T-helper 2 cell treated with Interferon-gamma antibody and Interleukin-4, amounts not matched to agents 100 ng/mL and 5 ng/mL, for 36 hours (primary cell): ENCODE results near the gene POMT1. TPM values are rescaled to one million over a fixed set of nuclear protein-coding genes. Genes with fewer than 3 reads are reported as not detected.

Experiments
- intact Hi-C: fragments of 100-400 bp; cut with micrococcal nuclease; formaldehyde crosslinking; loops from one replicate; pipeline ENCODE4 v1.15.1; 2023
- total RNA-seq: library from RNA; stranded (reverse); gene quantifications from 2 replicates; pipeline ENCODE4 v1.2.3, GENCODE V29; 2022

Gene POMT1
- total RNA-seq, 1 donor from 2014 or later = 36.5 TPM

DNA sequence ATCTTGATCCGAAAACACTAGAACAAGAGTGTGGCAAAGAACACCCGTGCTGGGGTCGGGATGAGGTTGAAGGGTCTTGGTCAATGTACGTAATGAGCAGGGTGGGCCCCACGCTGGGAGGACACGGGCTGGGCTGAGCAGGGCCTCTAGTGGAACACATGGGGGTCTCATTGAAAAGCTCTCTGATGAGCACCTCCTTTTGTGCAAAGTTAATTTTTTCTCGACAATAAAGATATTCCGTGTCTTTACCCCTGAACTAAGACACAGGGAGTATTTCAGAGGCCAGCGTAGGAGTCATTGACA, 20.3 kb downstream of the POMT1 start:
- intact Hi-C loops = no loop called here

DNA sequence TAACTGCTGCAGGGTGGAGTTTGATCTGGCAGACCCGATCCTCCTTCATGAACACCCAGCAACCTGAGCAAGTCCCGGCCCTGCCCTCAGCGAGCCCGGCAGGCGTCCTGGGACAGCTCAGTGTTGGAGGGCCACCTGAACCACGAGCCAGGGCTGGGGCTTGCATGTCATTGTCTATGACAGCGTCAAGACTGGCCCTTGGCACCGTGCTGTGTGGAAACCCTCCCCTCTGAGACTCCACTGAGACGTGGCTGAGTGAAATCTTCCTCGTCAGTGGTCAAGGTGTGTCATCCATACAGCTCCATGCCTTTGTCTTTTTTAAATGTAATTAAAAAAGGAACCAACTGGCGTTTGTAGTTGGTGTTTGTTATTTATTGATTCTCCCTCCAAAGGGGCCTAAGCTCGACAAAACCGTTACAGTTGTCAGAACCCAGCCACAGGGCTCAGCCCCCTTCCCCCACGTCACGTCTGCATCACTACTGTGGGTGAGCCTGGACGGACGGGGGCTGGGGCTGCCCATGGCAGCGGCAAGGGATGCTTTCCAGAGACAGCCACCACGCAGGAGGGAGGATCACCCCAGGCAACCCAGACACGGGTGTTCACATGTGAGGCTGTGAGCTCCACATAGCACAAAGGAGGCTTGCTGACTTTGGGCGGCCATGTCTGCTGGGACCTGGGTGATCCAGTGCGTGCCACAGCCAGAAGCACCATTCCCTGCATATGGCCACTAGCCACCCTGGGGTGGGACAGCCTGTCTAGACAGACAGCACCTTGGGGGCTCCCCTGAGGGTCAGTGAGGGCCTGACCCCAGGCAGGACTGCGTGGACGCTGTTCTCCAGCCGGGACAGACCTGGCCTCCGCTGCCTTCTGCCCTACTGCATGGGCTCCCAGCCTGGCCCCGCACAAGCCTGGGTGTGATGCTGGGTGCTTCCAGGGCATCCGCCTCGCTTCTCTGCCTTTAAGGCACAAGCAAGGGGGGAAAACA, 21.0 kb downstream of the POMT1 start:
- intact Hi-C loops = no loop called here

DNA sequence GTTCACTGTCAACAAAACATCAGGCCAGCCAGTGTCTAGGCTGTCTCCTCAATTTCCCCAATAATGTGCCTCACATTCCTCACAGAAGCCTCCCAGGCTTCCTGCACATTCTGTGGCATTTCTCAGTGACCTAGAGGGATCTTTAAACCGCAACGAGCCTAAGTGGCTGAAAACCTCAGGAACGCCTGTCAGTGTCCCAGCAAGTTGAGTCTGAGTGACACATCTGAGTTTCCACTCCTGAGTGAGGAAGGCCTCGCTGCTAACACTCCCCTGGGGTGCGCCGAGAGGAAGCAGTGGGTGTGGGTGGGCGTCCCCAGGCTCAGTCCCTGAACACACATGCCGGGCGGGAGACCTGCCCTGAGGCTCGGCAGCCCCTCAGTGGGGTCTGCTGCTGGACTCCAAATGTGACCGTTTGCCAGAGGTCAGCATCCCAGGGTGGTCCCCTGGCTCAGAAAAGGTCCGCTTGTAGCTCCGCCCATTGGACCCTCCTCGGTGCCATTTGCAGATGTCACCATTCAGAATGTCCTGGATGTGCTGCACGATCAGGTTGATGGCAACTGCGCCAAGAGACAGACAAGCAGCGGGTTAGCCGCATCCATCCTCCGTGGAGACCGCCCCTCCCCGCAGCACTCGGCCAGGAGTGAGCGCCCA, 22.1 kb downstream of the POMT1 start:
- intact Hi-C loops = no loop called here

DNA sequence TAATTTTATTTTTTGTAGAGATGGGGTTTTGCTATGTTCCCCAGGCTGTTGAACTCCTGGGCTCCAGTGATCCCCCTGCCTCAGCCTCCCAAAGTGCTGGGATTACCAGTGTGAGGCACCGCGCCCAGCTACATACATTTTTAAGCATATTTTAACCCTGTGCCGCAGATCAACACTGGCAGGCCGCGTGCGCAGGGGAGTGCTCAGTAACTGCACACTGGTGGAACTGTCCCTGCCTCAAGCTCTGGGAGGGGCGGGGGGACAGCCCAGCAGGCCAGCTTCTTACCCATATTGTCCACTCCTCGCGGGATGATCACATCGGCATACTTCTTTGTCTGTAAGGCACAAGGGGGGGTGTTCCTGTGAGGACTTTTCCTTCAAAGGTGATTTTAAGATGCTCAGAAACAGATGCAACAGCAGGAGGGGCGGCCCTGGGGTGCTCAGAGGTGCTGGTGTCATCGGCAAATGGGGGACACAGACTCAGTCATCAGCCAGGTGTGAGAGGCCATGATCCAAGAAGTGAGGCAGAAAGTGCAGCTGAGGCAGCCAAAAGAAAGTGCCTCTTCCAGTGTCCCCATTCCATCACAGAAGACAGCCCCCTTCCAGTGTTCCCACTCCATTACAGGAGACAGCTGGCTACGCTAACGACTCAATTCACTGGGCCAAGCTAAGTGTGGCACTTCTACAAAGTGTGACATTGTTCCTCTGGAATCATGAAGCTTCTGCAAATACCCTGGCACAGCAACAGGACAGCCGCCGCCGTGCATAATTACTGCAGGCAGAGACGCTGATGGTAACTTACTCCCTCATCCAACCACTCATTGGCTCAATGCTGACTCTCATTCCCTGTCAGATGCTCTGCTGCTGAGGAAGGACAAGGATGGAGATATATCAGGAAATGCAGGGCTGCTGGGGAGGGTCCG, 23.2 kb downstream of the POMT1 start:
- intact Hi-C loops = no loop called here

DNA sequence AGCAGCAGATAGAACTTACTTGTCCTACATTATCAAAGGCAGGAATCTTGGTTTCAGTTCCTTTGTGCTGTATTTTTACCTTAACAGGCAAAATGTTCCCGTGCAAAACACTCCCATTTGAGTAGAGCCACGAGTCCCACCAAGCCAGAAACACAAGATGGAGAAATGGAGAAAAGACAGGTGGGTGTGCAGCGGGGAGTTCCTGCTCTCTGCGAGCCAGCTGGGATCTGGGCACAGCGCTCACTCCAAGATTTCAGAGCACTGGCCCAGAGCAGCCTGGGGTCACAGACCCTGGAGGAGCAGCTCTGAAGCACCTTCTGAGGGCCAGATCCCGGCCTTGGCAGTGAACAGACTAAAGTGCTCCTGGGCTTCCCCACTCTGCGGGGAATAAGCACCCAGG, 25.5 kb downstream of the POMT1 start:
- intact Hi-C loops = no loop called here

DNA sequence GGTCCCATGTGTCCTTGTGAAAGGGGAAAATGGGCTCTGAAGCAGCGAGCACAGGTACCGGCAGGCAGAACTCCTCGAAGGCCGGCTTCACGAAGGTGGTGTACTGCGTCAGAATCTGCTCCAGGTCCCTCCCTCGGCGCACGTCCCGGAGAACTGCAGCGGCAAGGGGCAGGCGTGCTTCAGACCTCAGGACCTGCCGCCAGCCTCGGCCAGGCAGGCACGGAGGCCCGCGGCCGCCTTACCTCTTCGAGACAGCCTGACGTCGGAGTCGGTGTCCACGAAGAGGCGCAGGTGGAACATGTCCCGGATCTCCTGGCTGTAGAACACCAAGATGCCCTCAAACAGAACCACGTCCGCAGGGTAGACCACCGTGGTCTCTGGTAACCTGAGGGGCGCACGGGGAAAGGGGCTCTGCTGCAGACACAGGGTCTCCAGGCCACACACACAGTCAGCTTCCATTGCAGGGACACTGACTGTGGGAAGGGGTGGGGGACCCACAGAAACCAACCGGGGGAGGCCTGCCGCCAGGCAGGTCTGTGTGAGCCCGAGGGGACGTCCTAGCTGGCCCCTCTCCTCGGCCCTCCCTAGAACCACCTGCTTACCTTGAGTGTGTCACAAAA, 26.3 kb downstream of the POMT1 start:
- intact Hi-C loops = no loop called here

DNA sequence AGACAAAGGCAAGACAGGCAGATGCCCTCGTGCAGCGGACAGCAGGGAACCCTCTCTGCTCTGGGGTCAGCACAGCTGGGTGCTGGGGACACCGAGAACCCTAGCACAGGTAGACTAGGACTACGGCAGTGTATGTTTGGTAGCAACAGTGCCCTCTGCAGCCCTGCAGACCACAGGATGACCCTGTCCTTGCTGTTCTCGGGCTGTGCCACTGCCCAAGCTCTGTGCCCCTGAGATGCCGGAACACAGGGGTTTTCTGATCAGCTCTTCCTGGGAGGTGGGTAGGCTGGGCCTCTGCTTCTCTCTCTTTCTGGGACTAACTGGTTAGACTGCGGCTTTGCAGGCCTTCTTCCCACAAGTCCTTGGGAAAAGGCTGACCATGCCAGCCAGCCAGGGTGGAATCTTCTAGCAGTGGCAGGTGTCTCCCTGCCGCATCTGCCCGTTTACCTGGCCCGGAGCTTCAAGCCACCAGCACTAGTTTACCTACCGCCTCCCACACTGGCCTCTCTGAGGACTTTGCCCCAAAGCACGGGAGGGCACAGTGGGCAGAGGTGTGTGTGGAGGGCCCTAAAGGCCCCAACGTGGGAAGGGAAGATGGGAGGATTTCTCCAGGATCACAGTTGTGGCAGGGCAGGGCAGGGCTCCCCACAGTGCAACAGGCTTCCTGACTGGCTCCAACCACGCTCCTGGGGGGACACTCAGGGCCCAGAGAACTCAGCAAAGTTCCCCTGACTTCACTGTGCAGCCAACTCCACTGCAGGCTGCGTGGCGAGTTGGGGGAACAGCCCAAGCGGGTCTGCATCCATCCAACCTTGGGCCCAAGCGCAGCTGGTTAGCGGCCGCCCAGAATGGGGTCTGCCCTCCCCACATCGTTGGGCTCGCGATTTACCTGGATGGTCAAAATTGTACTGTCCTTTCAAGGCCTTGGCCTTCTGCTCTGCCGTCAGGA, 27.2 kb downstream of the POMT1 start:
- intact Hi-C loops = loop anchor here (2.0 kb wide), 1 partner anchor 25 kb away; no protein-coding TSS in a partner anchor

DNA sequence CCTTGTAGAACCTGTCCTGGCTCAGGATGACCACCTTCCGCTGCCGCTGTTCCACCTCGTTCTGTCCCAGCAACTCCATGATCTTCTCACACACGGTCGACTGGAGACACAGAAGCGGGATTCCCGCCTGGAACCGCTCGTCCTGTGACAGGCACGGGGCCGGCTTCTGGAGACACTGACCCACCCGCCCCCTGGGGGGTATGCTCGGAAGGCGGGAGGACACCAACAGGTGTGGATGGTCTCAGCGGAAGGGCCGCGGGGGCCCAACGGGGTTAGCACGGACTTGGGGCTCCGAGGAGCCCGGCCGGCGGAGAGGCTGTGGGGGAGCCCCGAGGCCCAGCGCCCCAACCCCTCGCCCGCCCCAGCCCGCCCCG, 27.8 kb downstream of the POMT1 start:
- intact Hi-C loops = loop anchor here (2.0 kb wide), 1 partner anchor 26 kb away; no protein-coding TSS in a partner anchor

DNA sequence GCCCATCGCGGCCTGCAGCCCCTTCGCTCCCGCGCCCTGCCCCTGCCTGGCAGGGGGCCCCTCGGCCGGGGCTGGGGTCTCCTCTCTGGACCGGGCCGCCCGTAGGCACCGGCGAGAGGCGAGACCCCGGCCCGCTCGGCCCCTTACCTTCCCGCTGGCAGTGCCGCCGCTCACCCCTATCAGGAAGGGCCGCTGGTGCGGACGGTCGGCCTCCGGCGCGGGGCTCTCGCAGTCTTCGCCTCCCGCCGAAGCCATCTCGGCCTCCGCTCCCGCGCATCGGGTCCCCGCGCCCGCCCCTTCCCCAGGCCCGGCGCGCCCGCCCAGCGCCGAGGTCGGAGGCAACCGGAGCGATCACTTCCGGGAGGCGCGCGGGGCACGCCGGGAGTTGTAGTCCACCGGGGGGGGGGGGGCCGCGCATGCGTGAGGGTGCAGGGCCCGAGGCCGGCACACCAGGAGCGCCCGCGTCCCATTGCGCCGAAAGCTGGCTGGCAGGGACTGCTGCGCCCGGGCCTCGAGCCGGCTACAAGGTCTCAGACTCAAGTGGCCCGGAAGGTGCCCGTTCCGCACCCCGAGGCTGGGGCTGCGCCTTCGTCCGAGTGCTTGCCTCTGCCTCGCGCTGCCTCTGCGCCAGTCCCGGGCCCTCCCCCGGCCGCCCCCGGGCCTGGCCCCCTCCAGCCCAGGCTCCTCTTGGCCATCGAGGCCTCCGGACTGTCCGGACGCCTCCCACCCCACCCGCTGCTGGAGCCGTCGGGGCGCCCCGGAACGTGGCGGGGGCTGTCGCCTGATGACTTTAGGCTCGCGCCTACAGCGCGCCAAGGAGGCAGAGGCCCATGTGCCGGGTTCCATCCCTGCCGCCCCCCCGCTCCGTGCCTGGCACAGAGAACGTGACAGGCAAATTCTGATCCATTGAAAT, 28.5 kb downstream of the POMT1 start, which contains the start of gene UCK1:
Gene UCK1 (minus strand): TSS at position 344 of the 913 bp plus-strand sequence. CDS start 89 bp downstream, at position 255.
- intact Hi-C loops = loop anchor here (1.0 to 2.0 kb wide), 2 partner anchors 26 to 406 kb away; partner anchors contain the start of gene NUP214

DNA sequence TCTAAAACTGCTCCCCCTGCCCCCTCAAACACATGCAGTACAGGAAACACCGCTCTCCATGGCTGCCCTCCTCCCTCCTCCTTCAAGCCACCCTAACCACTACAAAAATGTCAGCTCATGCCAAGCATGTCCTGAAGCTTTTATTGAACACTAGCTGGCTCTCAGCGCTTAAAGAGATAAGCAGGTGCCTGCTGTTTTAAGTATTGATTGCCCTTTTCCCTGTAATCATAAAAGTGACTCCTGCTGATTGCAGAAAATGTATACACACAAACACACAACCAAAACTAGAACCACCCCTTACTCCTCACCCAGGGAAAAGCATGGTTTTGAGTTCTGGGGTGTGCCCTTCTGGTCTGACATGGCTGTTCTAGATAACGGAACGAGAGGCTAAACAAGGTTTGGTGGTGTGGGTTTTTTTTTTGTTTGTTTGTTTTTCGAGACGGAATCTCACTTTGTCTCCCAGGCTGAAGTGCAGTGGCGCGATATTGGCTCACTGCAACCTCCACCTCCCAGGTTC, 32.1 kb downstream of the POMT1 start:
- intact Hi-C loops = no loop called here

DNA sequence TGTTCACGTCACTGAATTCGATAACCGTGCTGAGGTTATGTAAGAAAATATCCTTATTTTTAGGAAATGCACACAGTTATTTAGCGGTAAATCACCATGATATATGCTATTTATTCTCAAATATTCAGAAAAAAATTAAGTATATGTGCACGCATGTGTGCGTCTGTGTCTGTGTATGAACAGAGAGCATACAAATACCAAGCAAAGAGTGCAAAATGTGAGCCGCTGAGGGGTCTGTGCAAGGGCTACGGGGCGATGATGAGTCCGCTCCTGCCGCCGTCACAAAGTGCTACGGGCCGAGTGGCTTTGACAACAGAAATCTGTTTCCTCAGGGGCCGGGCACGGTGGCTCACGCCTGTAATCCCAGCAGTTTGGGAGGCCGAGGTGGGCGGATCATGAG, 35.2 kb downstream of the POMT1 start:
- intact Hi-C loops = no loop called here

DNA sequence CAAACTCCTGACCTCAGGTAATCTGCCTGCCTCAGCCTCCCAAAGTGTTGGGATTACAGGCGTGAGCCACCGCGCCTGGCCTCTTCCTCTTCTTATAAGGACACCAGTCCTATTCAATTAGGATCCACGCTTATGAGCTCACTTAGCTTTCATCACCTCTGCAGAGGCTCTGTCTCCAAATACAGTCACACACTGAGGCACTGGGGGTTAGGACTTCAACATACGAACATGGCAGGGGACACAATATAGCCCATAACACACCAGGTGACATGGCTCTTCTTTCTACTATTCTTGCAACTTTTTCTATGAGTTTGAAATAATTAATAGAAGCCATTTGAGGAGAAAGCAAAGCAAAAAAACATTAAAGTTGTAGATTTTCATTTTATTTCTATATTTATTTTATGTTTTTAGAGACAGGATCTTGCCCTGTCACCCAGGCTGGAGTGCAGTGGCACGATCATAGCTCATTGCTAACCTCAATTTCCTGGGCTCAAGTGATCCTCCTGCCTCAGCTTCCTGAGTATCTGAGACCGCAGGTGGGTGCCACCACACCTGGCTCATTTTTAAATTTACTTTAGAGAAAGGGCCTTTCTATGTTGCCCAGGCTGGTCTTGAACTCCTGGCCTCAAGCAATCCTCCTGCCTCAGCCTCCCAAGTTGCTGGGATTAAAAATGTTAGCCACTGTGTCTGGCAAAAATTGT, 36.7 kb downstream of the POMT1 start:
- intact Hi-C loops = no loop called here

DNA sequence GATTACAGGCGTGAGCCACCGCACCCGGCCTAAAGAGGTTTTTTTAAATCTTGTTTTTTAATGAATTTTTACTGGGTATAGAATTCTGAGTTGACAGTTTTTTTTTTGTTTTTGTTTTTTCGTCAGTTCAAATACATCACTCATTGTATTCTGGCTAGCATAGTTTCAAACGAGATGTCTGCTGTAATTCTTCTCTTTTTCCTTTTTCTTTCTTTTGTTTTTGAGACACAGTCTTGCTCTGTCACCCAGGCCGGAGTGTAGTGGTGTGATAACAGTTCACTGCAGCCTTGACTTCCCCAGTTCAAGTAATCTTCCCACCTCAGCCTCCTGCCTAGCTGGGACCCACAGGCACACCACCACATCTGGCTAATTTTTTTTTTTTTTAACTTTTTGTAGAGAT, 40.4 kb downstream of the POMT1 start:
- intact Hi-C loops = no loop called here

DNA sequence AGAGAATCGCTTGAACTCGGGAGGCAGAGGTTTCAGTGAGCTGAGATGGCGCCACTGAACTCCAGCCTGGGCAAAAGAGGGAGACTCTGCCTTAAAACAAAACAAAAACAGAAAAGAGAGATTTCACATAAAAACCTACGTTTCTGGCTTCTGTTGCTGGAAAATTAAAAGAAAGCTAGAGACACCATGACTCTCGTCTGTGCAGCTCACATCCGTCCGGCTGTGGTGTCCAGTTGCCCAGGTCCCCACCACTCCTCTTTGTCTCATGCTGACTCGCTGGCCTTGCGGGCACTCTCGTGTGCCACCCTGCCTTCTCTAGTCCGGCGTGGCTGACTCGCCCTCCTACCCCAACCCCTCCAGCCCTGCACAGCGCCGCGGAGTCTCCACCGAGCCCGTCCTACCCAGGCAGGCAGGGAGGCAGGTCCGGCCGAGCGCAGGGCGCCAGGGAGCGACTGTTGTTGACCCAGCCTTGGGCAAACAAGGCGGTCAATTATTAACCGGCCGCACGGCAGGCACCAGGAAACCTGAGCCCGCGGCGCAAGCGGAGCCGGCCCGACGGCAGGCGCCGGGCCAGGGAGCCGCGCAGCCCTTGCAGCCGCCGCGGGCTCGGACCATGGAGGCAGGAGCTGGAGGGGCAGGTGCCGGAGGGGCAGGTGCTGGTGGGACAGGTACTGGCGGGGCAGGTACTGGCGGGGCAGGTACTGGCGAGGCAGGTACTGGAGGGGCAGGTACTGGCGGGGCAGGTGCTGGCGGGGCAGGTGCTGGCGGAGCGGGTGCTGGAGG, 42.5 kb downstream of the POMT1 start, which contains the start of gene PRRT1B:
Gene PRRT1B (plus strand): TSS at position 521 of the 783 bp plus-strand sequence. CDS start 93 bp downstream, at position 614.
- intact Hi-C loops = no loop called here

DNA sequence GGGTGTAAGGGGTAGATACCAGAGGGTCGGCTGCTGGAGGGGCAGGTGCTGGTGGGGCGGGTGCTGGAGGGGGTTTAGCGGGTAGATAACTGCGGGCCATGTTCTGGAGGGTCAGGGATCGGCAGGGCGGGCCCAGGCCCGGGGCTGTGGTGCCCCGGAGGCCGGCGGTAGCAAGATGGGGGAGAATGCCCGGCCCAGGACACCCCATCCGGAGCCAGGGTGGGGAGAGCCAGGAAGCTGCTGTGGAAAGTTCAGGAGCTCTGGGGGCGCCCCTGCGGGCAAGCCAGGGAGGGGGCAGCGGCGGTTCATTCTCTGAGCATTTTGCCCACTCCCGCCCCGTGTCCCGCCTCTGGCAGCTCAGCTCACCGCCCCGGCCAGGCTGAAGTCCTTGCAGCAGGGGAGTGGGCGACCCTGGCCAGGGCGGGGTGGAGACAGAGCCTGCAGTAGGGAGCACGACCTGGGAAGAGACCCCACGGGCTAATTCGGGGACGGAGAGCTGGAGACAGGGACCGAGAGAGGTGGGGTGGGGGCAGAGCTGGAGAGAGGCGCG, 43.1 kb downstream of the POMT1 start:
- intact Hi-C loops = no loop called here

DNA sequence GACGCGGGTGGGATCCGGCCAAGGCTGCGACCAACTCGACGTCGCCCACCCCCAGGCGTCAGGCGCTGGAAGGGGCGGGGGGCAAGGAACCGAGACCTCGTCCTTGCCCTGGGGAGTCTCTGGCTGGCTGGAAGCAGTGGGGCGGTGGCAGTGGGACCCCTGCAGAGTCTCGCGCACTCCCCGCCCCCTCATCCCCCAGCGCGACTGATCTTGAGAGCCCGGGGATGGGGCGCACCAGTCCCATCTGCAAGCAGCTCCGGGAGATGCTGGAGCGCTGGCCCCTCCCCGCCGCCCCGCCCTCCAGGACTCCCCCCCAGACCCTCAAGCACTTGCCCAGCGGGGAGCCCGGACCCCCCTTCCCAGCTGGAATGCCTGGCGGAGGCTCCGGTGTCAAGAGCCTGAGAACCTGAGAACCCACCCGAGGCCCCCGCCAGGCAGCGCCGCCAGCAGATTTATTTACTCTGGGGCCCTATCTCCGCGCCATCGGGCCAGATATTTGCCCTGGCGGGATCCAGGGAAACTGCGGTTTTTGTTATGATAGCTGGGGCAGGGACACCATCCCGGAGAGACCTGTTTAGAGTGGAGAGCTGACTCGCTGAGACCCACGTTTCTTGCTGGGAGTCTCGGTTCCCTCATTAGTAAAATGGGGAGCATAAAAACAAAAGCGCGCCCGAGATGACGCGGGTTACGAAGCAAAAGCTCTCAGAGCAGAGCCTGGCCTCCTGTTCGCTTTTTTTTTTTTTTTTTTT, 43.8 kb downstream of the POMT1 start:
- intact Hi-C loops = no loop called here
